Activated CD8-positive, alpha-beta memory T cell treated with anti-CD3 and anti-CD28 coated beads, Interleukin-2, amount 10 ng/mL, durations not matched to agents 7 days and 5 days (primary cell): ENCODE data around the gene COPE. TPM values are rescaled to one million over a fixed set of nuclear protein-coding genes. Genes with fewer than 3 reads are reported as not detected.
A peak's percentile ranks its signal among the peaks of the same experiment; 100 is the strongest.

Experiments
- ATAC-seq: fragments of 150-1000 bp; cut with Tn5 transposase; one replicate; pipeline ENCODE4 v1.10.0; 2021; ENCODE audit warnings: moderate library complexity
- CTCF ChIA-PET: fragments of 350-600 bp; sonication (Branson Sonifier 250); formaldehyde crosslinking; loops from one replicate; lab custom pipeline; 2021; ENCODE audit warnings: antibody characterized with exemption; lab: Charles Lee
- DNase-seq: peaks from one replicate; pipeline ENCODE4 v3.0.0-alpha.2; 2020
- H3K27ac Mint-ChIP-seq: one replicate; pipeline ENCODE4 v1.8.0; 2021; ENCODE audit warnings: mild to moderate bottlenecking, mixed read lengths
- H3K27me3 Mint-ChIP-seq: one replicate; pipeline ENCODE4 v1.8.0; 2021; ENCODE audit warnings: mixed read lengths
- H3K36me3 Mint-ChIP-seq: one replicate; pipeline ENCODE4 v1.8.0; 2021; ENCODE audit warnings: mild to moderate bottlenecking, mixed read lengths
- H3K4me1 Mint-ChIP-seq: one replicate; pipeline ENCODE4 v1.8.0; 2021; ENCODE audit warnings: mixed read lengths
- H3K4me3 Mint-ChIP-seq: one replicate; pipeline ENCODE4 v1.8.0; 2021; ENCODE audit warnings: mild to moderate bottlenecking, moderate library complexity, mixed read lengths
- H3K9me3 Mint-ChIP-seq: one replicate; pipeline ENCODE4 v1.8.0; 2022; ENCODE audit warnings: low read depth, mixed read lengths
- total RNA-seq, 2 experiments: library from RNA; stranded (reverse); gene quantifications; one replicate each; pipeline ENCODE4 v1.2.3, GENCODE V29; 2021

Gene COPE
- total RNA-seq, 2 experiments from 2014 or later = 251 to 264 TPM

GRCh38 chr19:18860725-18861124, 58.5 kb downstream of the COPE start:
- Mint-ChIP-seq H3K27me3 (no peaks in the 10 kb centered on the region), H3K4me3 (no peak overlapping the region), H3K9me3 (no peaks in the 10 kb centered on the region), H3K4me1 (peaks cover 3% of the 10 kb centered on the region), H3K27ac (peak overlapping the region; percentile 28), H3K36me3 (peaks cover 36% of the 10 kb centered on the region)
- CTCF ChIA-PET = interaction anchor here (1.5 kb wide), 1 partner anchor 14 kb away, joined by 4 read pairs; no protein-coding TSS in a partner anchor
- DNase-seq (no peak), ATAC-seq (no peak)

- no peaks in the 10 kb centered on the region for H3K9me3 Mint-ChIP-seq
- H3K36me3 Mint-ChIP-seq = peaks cover 36% of the 10 kb centered on the region
- CTCF ChIA-PET = interaction anchor here (1.5 kb wide), 1 partner anchor 13 kb away, joined by 4 read pairs; no protein-coding TSS in a partner anchor
- no peaks in the 10 kb centered on the region for H3K27me3 Mint-ChIP-seq
- peak overlapping the region; percentile 28 for H3K27ac Mint-ChIP-seq
- DNase-seq = no peak
- ATAC-seq = no peak
- H3K4me3 Mint-ChIP-seq = no peak overlapping the region
- H3K4me1 Mint-ChIP-seq = peaks cover 3% of the 10 kb centered on the region
These were observed 58.9 kb downstream of the COPE start for GRCh38 chr19:18860302-18860700.

GRCh38 chr19:18859676-18860301, 59.4 kb downstream of the COPE start:
- Mint-ChIP-seq H3K36me3 (peaks cover 37% of the 10 kb centered on the region), H3K27ac (no peak overlapping the region), H3K4me3 (no peak overlapping the region), H3K9me3 (no peaks in the 10 kb centered on the region), H3K4me1 (peaks cover 3% of the 10 kb centered on the region), H3K27me3 (no peaks in the 10 kb centered on the region)
- ATAC-seq = no peak
- CTCF ChIA-PET = interaction anchor here (0.8 to 1.5 kb wide), 2 partner anchors 11 to 13 kb away, joined by 3 to 4 read pairs; no protein-coding TSS in a partner anchor
- no peak for DNase-seq

GRCh38 chr19:18858906-18859646, 60.1 kb downstream of the COPE start:
- Mint-ChIP-seq H3K27ac (no peak overlapping the region), H3K9me3 (no peaks in the 10 kb centered on the region), H3K4me3 (no peak overlapping the region), H3K4me1 (peaks cover 3% of the 10 kb centered on the region), H3K36me3 (peaks cover 38% of the 10 kb centered on the region), H3K27me3 (no peaks in the 10 kb centered on the region)
- ATAC-seq (no peak), DNase-seq (no peak)
- CTCF ChIA-PET = interaction anchor here (0.8 to 1.4 kb wide), 2 partner anchors 11 to 12 kb away, joined by 3 to 6 read pairs; no protein-coding TSS in a partner anchor

GRCh38 chr19:18857223-18857622, 62.0 kb downstream of the COPE start:
- DNase-seq (no peak), ATAC-seq (no peak)
- no peaks in the 10 kb centered on the region for H3K27me3 Mint-ChIP-seq
- no peaks in the 10 kb centered on the region for H3K9me3 Mint-ChIP-seq
- no peak overlapping the region for H3K4me3 Mint-ChIP-seq
- H3K27ac Mint-ChIP-seq = no peak overlapping the region
- peaks cover 3% of the 10 kb centered on the region for H3K4me1 Mint-ChIP-seq
- H3K36me3 Mint-ChIP-seq = peaks cover 43% of the 10 kb centered on the region
- CTCF ChIA-PET = no interaction called here

GRCh38 chr19:18856385-18857126, 62.6 kb downstream of the COPE start:
- DNase-seq (no peak), ATAC-seq (no peak)
- Mint-ChIP-seq H3K4me1 (peaks cover 3% of the 10 kb centered on the region), H3K27me3 (no peaks in the 10 kb centered on the region), H3K4me3 (no peak overlapping the region), H3K27ac (no peak overlapping the region), H3K9me3 (no peaks in the 10 kb centered on the region), H3K36me3 (peaks cover 40% of the 10 kb centered on the region)
- CTCF ChIA-PET = interaction anchor here (1.0 to 1.9 kb wide), 4 partner anchors 10 to 337 kb away, joined by 3 to 9 read pairs (median 3); no protein-coding TSS in a partner anchor

GRCh38 chr19:18855647-18856384, 63.4 kb downstream of the COPE start:
- Mint-ChIP-seq H3K4me3 (no peak overlapping the region), H3K27ac (no peak overlapping the region), H3K4me1 (peaks cover 2% of the 10 kb centered on the region), H3K9me3 (no peaks in the 10 kb centered on the region), H3K27me3 (no peaks in the 10 kb centered on the region), H3K36me3 (peaks cover 41% of the 10 kb centered on the region)
- DNase-seq (no peak), ATAC-seq (no peak)
- CTCF ChIA-PET = interaction anchor here (0.9 to 1.9 kb wide), 5 partner anchors 9 to 336 kb away, joined by 3 to 9 read pairs (median 3); no protein-coding TSS in a partner anchor

- ATAC-seq = no peak
- CTCF ChIA-PET = interaction anchor here (1.4 to 1.9 kb wide), 2 partner anchors 8 to 11 kb away, joined by 5 to 9 read pairs; no protein-coding TSS in a partner anchor
- Mint-ChIP-seq H3K4me3 (no peak overlapping the region), H3K9me3 (no peaks in the 10 kb centered on the region), H3K4me1 (peaks cover 6% of the 10 kb centered on the region), H3K27me3 (no peaks in the 10 kb centered on the region), H3K27ac (no peak overlapping the region), H3K36me3 (peaks cover 42% of the 10 kb centered on the region)
- DNase-seq = no peak
These were observed 64.2 kb downstream of the COPE start for GRCh38 chr19:18854982-18855381.

- H3K4me3 Mint-ChIP-seq = no peak overlapping the region
- CTCF ChIA-PET = interaction anchor here (1.0 to 1.4 kb wide), 2 partner anchors 10 to 12 kb away, joined by 4 to 5 read pairs; no protein-coding TSS in a partner anchor
- ATAC-seq (no peak), DNase-seq (no peak)
- peaks cover 49% of the 10 kb centered on the region for H3K36me3 Mint-ChIP-seq
- peaks cover 17% of the 10 kb centered on the region for H3K4me1 Mint-ChIP-seq
- H3K9me3 Mint-ChIP-seq = no peaks in the 10 kb centered on the region
- no peaks in the 10 kb centered on the region for H3K27me3 Mint-ChIP-seq
- H3K27ac Mint-ChIP-seq = no peak overlapping the region
These were observed 65.3 kb downstream of the COPE start for GRCh38 chr19:18853755-18854427.

GRCh38 chr19:18852648-18853047, 66.5 kb downstream of the COPE start:
- Mint-ChIP-seq H3K4me1 (peaks cover 29% of the 10 kb centered on the region), H3K27me3 (no peaks in the 10 kb centered on the region)
- CTCF ChIA-PET = no interaction called here

GRCh38 chr19:18851673-18852325, 67.4 kb downstream of the COPE start:
- H3K4me3 Mint-ChIP-seq = no peak overlapping the region
- peaks cover 45% of the 10 kb centered on the region for H3K36me3 Mint-ChIP-seq
- CTCF ChIA-PET = interaction anchor here (0.6 kb wide), 1 partner anchor 228 kb away, joined by 3 read pairs; no protein-coding TSS in a partner anchor
- no peak for DNase-seq
- H3K27ac Mint-ChIP-seq = no peak overlapping the region
- H3K27me3 Mint-ChIP-seq = no peaks in the 10 kb centered on the region
- no peaks in the 10 kb centered on the region for H3K9me3 Mint-ChIP-seq
- no peak for ATAC-seq
- peaks cover 38% of the 10 kb centered on the region for H3K4me1 Mint-ChIP-seq

More at GRCh38 chr19:18852648-18853047, 66.5 kb downstream of the COPE start:
- H3K9me3 Mint-ChIP-seq = no peaks in the 10 kb centered on the region
- peaks cover 46% of the 10 kb centered on the region for H3K36me3 Mint-ChIP-seq
- no peak overlapping the region for H3K4me3 Mint-ChIP-seq
- ATAC-seq (no peak), DNase-seq (no peak)
- no peak overlapping the region for H3K27ac Mint-ChIP-seq
